Common myeloid progenitor, CD34-positive (primary cell): ENCODE measurements around the gene ARFGEF2.
"Not testable (repeated sequence)": the region's sequence is repeated elsewhere in the genome, so short reads cannot be mapped to it uniquely, and the experiment has no call there.

Source experiments
- CTCF ChIA-PET: fragments of 350-600 bp; sonication (Branson Sonifier 250); formaldehyde crosslinking; loops from one replicate; lab custom pipeline; 2021; ENCODE audit warnings: antibody characterized with exemption; lab: Charles Lee
- POLR2A ChIA-PET: fragments of 350-600 bp; sonication (Branson Sonifier 250); formaldehyde crosslinking; loops from one replicate; lab custom pipeline; 2021; ENCODE audit warnings: antibody characterized with exemption; lab: Charles Lee
- DNase-seq, 3 donors: peaks; one replicate each; pipeline versions ENCODE4 v3.0.0 to v3.0.0-alpha.2; 2013
- H3K27ac ChIP-seq, 2 experiments: 1 replicate in 1 of 2; 2 replicates in 1 of 2; pipeline ENCODE4 v1.7.0; 2013; ENCODE audit warnings: inconsistent platforms in 2 of 2, low read length in 2 of 2, mild to moderate bottlenecking in 2 of 2, low read depth in 1 of 2, moderate library complexity in 1 of 2; ENCODE audit not compliant: severe bottlenecking in 2 of 2, insufficient read depth in 1 of 2, poor library complexity in 1 of 2
- H3K27me3 ChIP-seq, 5 experiments: replicated peaks in 2 of 5; 1 replicate in 3 of 5; 2 replicates in 2 of 5; pipeline versions ENCODE4 v1.6.1 to v1.7.0; 2013; ENCODE audit warnings: low read length in 4 of 5, mild to moderate bottlenecking in 2 of 5, moderate library complexity in 2 of 5, inconsistent platforms in 1 of 5; ENCODE audit not compliant: insufficient read depth in 5 of 5, control insufficient read depth in 4 of 5
- H3K36me3 ChIP-seq, 4 experiments: 1 replicate in 2 of 4; 2 replicates in 2 of 4; pipeline versions ENCODE4 v1.6.1 to v1.7.0; 2013; ENCODE audit warnings: low read length in 3 of 4, control low read depth in 1 of 4, mild to moderate bottlenecking in 1 of 4; ENCODE audit not compliant: control insufficient read depth in 4 of 4, insufficient read depth in 4 of 4
- H3K4me1 ChIP-seq, 4 experiments: 1 replicate in 3 of 4; 2 replicates in 1 of 4; pipeline versions ENCODE4 v1.6.1 to v1.7.1; 2013; ENCODE audit warnings: low read length in 3 of 4, mild to moderate bottlenecking in 3 of 4, control low read depth in 1 of 4, inconsistent platforms in 1 of 4, moderate library complexity in 1 of 4; ENCODE audit not compliant: control insufficient read depth in 4 of 4, insufficient read depth in 4 of 4; ENCODE audit errors: control extremely low read depth in 1 of 4
- H3K4me3 ChIP-seq, 7 experiments: 1 replicate in 4 of 7; 2 replicates in 3 of 7; pipeline versions ENCODE4 v1.5.1 to v1.7.0; 2013; ENCODE audit warnings: mild to moderate bottlenecking in 7 of 7, low read length in 6 of 7, moderate library complexity in 6 of 7, inconsistent platforms in 2 of 7, low read depth in 2 of 7, control low read depth in 1 of 7; ENCODE audit not compliant: insufficient read depth in 4 of 7, control insufficient read depth in 1 of 7; ENCODE audit errors: extremely low read depth in 1 of 7
- H3K9me3 ChIP-seq, 5 experiments: 1 replicate in 4 of 5; 2 replicates in 1 of 5; pipeline versions ENCODE4 v1.6.1 to v1.7.1; 2013; ENCODE audit warnings: low read length in 4 of 5, mild to moderate bottlenecking in 2 of 5, inconsistent platforms in 1 of 5, low read depth in 1 of 5, moderate library complexity in 1 of 5; ENCODE audit not compliant: control insufficient read depth in 4 of 5, insufficient read depth in 2 of 5; ENCODE audit errors: control extremely low read depth in 1 of 5
- WGBS: methylation state at CpG from one replicate; pipeline ENCODE4 v1.1.5; 2013; ENCODE audit not compliant: insufficient coverage; 5-methylcytosine and 5-hydroxymethylcytosine counted together

The ARFGEF2 gene

DNA sequence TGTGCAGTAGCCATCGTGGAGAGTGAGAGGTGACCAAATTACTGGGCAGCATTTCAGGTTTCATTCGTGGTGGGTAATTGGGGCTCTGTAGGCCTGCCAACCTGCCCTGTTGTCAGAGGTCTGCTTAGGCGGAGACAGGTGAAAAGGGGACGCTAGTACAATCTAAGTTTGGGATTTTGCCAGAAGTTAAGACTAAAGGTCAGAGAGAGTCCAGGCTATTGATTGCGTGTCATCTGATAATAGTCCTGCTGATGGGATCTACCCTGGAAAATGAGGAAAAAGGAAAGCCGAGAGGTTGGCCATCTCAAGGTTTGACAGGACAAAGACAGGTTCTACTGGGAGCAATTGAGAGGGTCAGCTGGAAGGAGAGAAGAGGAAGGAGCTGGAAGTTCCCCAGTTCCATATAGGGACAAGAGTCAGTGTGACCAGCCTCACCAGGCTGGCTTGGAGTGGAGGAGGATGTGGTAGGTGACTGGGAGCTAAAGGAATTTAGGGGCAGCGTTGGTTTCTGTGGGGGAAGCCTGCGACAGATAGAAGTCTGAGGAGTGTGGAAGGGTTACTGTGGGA, 10.9 kb downstream of the ARFGEF2 start:
- ChIA-PET CTCF (interaction anchor here (0.8 to 1.4 kb wide), 2 partner anchors 10 to 17 kb away, joined by 3 to 6 read pairs; no protein-coding TSS in a partner anchor), POLR2A (no interaction called here)
- Histone ChIP-seq H3K9me3 (no peaks in the 10 kb centered on the region), H3K36me3 (peaks cover 0 to 5% (median 0%) of the 10 kb centered on the region in 4 experiments), H3K27me3 (no peaks in the 10 kb centered on the region), H3K4me3 (no peak overlapping the region), H3K27ac (no peak overlapping the region), H3K4me1 (peaks cover 0 to 10% (median 0%) of the 10 kb centered on the region in 4 experiments)
- DNase-seq: no peak
- 99% methylated on average over 8 of the region's 8 CpGs for WGBS

DNA sequence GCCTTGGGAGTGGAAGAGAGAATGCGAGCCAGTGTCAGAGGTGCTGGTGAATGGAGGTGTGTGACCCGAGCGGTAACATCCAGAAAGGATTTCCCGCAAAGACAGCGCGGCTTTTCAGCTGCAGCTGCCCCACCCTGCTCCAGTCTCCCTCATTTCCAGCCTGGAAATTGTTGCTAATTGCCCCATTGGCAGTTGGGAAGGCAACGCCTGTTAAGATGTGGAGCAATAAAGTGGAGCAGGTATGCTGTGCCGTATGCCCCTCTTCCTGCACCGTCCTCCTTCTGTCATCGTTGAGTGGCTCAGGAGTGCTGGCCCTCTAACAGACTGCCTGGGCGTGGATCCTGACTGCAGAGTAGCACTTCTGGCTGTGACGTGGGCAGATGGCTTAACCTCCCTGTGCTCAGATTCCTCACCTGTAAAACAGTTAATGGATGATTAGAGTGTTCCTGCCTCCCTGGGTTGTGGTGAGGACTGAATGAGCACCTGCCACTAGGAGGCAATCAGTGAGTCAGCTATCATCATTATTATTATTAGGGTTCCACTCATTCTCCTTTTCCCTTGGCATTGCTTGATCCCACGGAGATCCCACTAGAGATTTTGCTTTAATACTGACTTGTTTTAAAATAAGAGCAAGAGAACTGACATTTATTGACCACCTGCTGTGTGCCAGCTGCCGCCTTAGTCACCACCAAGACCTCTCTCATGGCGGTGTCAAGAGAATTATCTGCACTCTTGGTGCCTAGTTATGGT, 11.7 kb downstream of the ARFGEF2 start:
- no peak overlapping the region for H3K4me3 ChIP-seq
- H3K27ac ChIP-seq: no peak overlapping the region
- CTCF ChIA-PET: interaction anchor here (0.8 to 1.4 kb wide), 2 partner anchors 10 to 16 kb away, joined by 3 to 6 read pairs; no protein-coding TSS in a partner anchor
- POLR2A ChIA-PET: no interaction called here
- H3K36me3 ChIP-seq: peaks cover 0 to 5% (median 0%) of the 10 kb centered on the region in 4 experiments
- no peaks in the 10 kb centered on the region for H3K27me3 ChIP-seq
- WGBS: over 99% methylated on average over 13 of the region's 15 CpGs
- no peak for DNase-seq
- peaks cover 0 to 10% (median 0%) of the 10 kb centered on the region in 4 experiments for H3K4me1 ChIP-seq
- no peaks in the 10 kb centered on the region for H3K9me3 ChIP-seq

DNA sequence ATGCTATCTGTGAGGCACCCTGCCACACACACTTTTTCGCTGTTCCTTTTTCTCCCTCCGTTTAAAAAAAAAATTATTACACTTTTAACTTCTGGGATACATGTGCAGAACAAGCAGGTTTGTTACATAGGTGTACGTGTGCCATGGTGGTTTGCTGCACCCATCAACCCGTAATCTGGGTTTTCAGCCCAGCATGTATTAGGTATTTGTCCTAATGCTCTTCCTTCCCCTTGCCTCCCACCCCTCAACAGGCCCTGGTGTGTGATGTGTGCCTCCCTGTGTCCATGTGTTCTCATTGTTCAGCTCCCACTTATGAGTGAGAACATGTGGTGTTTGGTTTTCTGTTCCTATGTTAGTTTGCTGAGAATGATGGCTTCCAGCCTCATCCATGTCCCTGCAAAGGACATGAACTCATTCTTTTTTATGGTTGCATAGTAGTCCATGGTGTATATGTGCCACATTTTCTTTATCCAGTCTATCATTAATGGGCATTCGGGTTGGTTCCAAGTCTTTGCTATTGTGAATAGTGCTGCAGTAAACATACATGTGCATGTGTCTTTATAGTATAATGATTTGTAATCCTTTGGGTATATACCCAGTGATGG, 12.9 kb downstream of the ARFGEF2 start:
- no CpG with 5 or more reads among the region's 5 CpGs for WGBS
- H3K27me3 ChIP-seq, H3K27ac ChIP-seq, H3K9me3 ChIP-seq, H3K4me1 ChIP-seq, H3K36me3 ChIP-seq, H3K4me3 ChIP-seq, DNase-seq, CTCF ChIA-PET: not testable (repeated sequence)
- POLR2A ChIA-PET: interaction anchor here (0.5 kb wide), 1 partner anchor 233 kb away, joined by 4 read pairs; no protein-coding TSS in a partner anchor

DNA sequence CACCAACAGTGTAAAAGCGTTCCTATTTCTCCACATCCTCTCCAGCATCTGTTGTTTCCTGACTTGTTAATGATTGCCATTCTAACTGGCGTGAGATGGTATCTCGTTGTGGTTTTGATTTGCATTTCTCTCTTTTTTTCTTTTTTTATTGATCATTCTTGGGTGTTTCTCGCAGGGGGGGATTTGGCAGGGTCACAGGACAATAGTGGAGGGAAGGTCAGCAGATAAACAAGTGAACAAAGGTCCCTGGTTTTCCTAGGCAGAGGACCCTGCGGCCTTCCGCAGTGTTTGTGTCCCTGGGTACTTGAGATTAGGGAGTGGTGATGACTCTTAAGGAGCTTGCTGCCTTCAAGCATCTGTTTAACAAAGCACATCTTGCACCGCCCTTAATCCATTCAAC, 13.5 kb downstream of the ARFGEF2 start:
- H3K4me3 ChIP-seq, CTCF ChIA-PET, H3K4me1 ChIP-seq, H3K9me3 ChIP-seq, H3K36me3 ChIP-seq, POLR2A ChIA-PET, DNase-seq, H3K27me3 ChIP-seq, H3K27ac ChIP-seq: not testable (repeated sequence)
- no CpG with 5 or more reads among the region's 7 CpGs for WGBS

DNA sequence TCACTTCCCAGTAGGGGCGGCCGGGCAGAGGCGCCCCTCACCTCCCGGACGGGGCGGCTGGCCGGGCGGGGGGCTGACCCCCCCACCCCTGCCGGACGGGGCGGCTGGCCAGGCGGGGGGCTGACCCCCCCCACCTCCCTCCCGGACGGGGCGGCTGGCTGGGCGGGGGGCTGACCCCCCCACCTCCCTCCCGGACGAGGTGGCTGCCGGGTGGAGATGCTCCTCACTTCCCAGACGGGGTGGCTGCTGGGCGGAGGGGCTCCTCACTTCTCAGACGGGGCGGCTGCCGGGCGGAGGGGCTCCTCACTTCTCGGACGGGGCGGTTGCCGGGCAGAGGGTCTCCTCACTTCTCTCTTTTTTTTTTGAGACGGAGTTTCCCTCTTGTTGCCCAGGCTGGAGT, 14.7 kb downstream of the ARFGEF2 start:
- H3K4me3 ChIP-seq, H3K4me1 ChIP-seq, H3K9me3 ChIP-seq, H3K36me3 ChIP-seq, DNase-seq, H3K27me3 ChIP-seq, H3K27ac ChIP-seq: not testable (repeated sequence)
- WGBS: 91% methylated on average over 10 of the region's 30 CpGs
- ChIA-PET POLR2A (interaction anchor here (0.7 kb wide), 1 partner anchor 19 kb away, joined by 3 read pairs; no protein-coding TSS in a partner anchor), CTCF (interaction anchor here (1.2 kb wide), 1 partner anchor 14 kb away, joined by 4 read pairs; no protein-coding TSS in a partner anchor)

DNA sequence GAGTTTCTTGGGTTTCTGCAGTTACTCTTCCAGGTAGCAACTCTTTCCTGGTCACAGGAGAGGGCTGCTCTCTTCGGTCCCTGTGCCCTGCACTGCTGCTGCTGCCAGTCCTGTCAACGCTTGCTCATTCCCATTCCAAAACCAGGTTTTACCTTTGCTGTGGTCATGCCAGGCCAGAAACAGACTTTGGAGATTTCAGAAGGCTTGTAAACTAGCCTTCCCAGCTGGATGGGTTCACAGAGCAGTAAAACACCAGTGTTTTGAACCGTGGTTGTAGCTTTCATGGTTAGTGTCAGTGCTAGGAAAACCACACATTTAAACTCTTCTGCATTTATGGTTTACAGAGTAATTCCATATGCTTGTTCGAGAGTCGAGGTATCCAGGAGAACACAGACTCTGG, 16.2 kb downstream of the ARFGEF2 start:
- Histone ChIP-seq H3K36me3 (peaks cover 2 to 20% (median 11%) of the 10 kb centered on the region in 4 experiments), H3K27me3 (no peaks in the 10 kb centered on the region), H3K27ac (no peak overlapping the region), H3K4me3 (no peak overlapping the region), H3K4me1 (peaks cover 0 to 3% (median 0%) of the 10 kb centered on the region in 4 experiments), H3K9me3 (no peaks in the 10 kb centered on the region)
- ChIA-PET POLR2A (no interaction called here), CTCF (interaction anchor here (1.0 to 2.2 kb wide), 2 partner anchors 9 to 12 kb away, joined by 3 to 8 read pairs; no protein-coding TSS in a partner anchor)
- no peak for DNase-seq
- WGBS: 95% methylated on average over 2 of the region's 5 CpGs
